ENCODE results near the gene MGAT5.

DNA sequence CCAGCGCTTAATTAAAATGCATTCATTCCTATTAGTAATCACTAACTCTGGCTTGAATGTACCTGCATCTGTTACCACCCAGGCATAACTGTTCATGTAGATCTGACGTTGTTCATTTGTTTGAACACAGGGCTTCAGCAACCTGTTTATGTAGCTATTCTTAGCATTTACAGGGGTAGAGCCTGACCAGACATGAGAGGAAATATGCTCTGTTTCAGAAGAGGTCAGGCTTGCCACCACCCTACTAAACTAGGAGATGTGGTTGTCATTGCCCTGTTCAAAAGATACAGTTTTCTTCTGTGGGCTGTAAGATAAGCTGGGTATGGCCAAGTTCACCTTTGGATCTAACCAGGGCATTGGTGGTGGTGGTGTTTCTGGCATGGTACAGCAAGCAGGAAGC lies 8.8 kb downstream of the MGAT5 start:
- TF ChIP-seq, protein P1, sequence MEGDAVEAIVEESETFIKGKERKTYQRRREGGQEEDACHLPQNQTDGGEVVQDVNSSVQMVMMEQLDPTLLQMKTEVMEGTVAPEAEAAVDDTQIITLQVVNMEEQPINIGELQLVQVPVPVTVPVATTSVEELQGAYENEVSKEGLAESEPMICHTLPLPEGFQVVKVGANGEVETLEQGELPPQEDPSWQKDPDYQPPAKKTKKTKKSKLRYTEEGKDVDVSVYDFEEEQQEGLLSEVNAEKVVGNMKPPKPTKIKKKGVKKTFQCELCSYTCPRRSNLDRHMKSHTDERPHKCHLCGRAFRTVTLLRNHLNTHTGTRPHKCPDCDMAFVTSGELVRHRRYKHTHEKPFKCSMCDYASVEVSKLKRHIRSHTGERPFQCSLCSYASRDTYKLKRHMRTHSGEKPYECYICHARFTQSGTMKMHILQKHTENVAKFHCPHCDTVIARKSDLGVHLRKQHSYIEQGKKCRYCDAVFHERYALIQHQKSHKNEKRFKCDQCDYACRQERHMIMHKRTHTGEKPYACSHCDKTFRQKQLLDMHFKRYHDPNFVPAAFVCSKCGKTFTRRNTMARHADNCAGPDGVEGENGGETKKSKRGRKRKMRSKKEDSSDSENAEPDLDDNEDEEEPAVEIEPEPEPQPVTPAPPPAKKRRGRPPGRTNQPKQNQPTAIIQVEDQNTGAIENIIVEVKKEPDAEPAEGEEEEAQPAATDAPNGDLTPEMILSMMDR (IDR thresholded peaks at IDR 0.05), result no peak
- TF ChIP-seq EZH2phosphoT487 (IDR thresholded peaks at IDR 0.05), result no peak
